Jurkat, Clone E6-1 (cell line): Measurements from ENCODE around the gene SDR42E2.

Experiments used
- DNase-seq: peaks from one replicate; pipeline ENCODE4 v3.0.0-alpha.2; 2011; ENCODE audit warnings: low read depth, low spot score
- H3K4me3 ChIP-seq: 2 replicates; pipeline ENCODE4 v1.5.1; 2011; ENCODE audit warnings: mild to moderate bottlenecking, low read length, control low read depth, moderate library complexity

Gene SDR42E2

DNA sequence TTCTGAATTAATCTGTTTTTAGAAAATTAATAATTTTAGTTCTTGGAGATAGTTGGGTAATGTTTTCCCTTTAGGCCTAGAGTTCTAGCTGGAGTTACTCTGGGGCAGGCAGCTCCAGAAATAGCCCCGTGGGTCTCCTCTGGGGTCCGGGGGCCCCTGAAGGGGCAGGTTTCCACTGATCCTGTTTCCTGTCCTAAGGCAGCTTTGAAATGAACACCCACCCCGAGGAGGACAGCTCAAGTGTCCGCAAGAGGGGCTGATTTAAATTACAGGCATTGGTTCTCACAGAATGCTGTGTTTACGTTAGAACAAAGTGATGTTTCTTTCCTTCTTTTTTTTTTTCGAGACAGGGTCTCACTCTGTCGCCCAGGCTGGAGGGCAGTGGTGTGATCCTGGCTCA is 67.6 kb downstream of the SDR42E2 start:
- DNase-seq = no peak
- no peak overlapping the region for H3K4me3 ChIP-seq

DNA sequence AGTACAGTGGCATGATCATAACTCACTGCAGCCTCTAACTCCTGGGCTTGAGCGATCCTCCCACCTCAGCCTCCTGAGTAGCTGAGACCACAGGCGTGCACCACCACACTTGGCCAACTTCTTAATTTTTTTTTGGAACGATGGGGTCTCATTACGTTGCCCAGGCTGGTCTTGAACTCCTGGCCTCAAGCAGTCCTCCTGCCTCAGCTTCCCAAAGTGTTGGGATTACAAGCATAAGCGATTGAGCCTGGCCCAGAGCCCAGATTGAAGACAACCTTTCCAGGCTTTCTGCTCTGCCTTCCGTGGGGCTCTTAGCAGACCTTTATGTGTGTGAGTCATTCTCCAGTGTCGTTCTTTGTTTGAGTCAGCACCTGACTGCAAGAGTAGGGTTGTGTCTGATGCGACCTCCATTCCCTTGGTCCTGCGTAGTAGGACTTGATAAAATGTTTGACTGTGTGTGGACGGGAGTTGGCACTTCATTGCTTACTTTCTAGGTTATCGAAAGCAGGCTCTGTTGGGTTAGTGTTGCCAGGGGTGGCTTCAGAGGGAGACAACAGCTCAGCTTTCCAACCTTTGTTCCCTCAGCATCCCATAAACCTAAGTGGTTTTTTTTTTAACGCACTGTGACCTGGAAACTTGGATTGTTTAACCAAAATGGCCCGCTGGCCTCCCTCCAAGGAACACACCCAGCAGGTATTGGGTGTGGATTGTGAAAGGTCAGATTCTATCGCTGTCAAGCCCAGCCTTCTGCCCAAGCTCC is 70.2 kb downstream of the SDR42E2 start:
- no peak overlapping the region for H3K4me3 ChIP-seq

DNA sequence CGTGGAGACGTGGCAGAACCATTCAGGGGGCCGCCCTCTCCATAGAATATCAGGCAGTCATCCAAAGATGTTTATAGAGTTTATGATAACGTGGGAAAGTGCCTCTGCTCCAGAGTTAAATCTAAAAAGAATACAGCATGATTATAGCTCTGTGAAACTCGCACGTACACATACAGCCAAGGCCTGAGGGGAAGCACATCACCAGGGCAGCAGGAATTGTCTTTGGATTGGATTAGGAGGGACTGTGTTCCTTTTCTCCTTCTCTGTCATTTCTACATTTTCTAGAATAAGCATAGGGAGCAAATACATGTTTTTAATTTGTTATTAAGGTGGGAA is 70.7 kb downstream of the SDR42E2 start:
- DNase-seq = no peak
- no peak overlapping the region for H3K4me3 ChIP-seq

More for the DNA sequence above, 70.2 kb downstream of the SDR42E2 start:
- DNase-seq = no peak

DNA sequence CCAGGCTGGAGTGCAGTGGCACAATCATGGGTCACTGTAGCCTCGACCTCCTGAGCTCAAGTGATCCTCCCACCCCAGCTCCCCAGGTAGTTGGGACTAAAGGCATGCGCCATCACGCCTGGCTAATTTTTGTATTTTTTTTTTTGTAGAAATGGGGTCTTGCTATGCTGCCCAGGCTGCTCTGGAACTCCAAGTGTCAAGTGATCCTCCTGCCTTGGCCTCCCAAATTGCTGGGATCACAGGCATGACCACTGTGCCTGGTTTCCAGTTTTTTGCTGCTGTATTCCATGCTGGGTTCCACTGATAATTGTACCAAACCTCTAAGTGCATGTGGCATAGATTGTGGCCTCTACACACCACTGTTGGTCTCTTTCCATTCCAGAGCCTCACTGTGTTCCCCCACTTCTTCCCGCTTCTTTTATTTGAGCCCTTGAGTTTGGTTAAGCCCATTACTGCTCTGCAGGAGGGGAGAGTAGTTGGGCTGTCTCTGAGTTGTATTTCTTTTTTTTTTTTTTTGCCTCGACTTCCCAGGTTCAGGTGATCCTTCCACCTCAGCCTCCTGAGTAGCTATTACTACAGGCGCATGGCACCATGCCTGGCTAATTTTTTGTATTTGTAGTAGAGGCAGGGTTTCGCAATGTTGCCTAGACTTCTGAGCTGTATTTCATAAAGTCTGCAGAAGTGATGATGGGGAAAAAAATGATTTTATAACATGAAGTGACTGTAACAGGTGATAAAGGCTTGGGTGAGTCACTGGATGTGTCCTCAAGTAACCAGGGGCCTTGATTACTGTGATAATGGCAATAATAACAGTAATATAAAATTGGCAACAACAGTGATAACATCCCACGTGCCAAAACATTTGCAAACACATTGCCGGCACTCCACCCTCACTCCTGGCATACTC is 73.8 kb downstream of the SDR42E2 start:
- no peak overlapping the region for H3K4me3 ChIP-seq
- no peak for DNase-seq

DNA sequence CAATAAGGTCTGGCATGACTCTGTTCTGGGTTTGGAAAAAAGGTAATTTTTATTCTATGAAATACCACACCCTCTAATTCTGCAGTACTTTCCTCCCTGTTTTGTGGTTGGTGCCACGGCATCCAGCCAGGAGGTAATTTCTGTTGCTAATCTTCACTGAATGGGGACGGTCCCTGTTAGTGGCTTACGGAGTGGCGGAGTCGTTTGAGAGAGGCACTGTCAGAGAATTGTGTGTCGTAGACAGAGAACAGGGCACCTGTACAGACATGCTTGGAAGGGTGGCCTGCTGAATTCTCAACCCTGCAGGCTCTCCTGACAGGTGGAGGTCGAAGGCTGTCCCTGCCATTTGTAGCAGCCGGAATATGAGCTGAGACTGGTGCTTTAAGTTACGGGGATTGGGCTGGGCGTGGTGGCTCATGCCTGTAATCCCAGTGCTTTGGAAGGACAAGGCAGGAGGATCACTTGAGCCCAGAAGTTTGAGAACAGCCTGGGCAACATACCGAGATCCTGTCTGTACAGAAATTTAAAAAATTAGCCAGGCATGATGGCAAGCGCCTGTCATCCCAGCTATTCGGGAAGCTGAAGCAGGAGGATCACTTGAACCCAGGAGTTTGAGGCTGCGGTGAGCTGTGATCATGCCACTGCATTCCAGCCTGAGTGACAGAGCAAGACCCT is 77.0 kb downstream of the SDR42E2 start:
- no peak overlapping the region for H3K4me3 ChIP-seq
- no peak for DNase-seq

DNA sequence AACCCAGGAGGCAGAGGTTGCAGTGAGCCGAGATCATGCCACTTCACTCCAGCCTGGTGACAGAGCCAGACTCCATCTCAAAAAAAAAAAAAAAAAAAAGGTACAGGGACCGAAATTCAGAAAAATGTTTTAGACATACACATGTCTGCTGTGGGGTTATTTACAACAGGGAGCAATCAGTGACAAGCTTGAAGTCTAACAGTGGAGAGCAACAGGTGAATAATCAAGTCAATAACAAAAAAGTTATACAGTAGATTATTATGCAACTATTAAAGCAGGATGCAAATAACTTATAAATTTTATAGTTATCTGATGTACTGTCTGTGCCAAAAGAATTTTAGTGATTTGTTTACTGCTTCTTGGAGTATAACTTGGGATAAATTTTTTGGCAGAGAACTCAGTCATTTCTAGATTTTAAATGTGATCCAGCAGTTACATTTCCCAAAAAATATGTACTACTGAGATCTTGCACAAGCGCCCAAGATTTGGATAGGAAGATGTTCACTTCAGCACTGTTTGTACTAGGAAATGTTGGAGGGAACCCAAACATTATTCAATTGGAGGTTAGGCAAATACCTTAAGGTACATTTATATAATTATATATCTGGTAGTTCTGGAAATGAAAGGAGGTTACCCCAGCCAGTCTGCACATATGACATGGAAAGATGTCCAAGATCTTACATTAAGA is 77.9 kb downstream of the SDR42E2 start:
- no peak for DNase-seq
- H3K4me3 ChIP-seq = no peak overlapping the region
